Measurements from ENCODE around the gene SLCO4C1.

GRCh38 chr5:102341681-102342288, 45.7 kb upstream of the SLCO4C1 start:
- TF ChIP-seq POLR2A (IDR thresholded peaks at IDR 0.05) (no peak), CTCF (IDR thresholded peaks at IDR 0.05) (no peak)
